IgD-negative memory B cell (primary cell): Measurements from ENCODE around the gene AMPH. TPM values are rescaled to one million over a fixed set of nuclear protein-coding genes. Genes with fewer than 3 reads are reported as not detected.

Experiments used
- H3K27ac Mint-ChIP-seq, 3 donors: one replicate each; pipeline ENCODE4 v1.8.0; 2020 to 2022; ENCODE audit warnings: mild to moderate bottlenecking in 3 of 3, mixed read lengths in 3 of 3, moderate library complexity in 1 of 3
- H3K27me3 Mint-ChIP-seq: one replicate; pipeline ENCODE4 v1.8.0; 2021; ENCODE audit warnings: mixed read lengths
- H3K36me3 Mint-ChIP-seq: one replicate; pipeline ENCODE4 v1.8.0; 2020; ENCODE audit warnings: mild to moderate bottlenecking, mixed read lengths
- H3K4me1 Mint-ChIP-seq, 3 donors: one replicate each; pipeline ENCODE4 v1.8.0; 2020 to 2022; ENCODE audit warnings: mixed read lengths in 3 of 3, mild to moderate bottlenecking in 1 of 3
- H3K4me3 Mint-ChIP-seq, 4 donors: one replicate each; pipeline ENCODE4 v1.8.0; 2020 to 2022; ENCODE audit warnings: mild to moderate bottlenecking in 4 of 4, mixed read lengths in 4 of 4, moderate library complexity in 3 of 4
- H3K9me3 Mint-ChIP-seq, 3 donors: one replicate each; pipeline ENCODE4 v1.8.0; 2020 to 2021; ENCODE audit warnings: mixed read lengths in 3 of 3, mild to moderate bottlenecking in 1 of 3
- polyA plus RNA-seq: library from polyadenylated mRNA; unstranded; fragments of 300-500 nt; fragmentation: Illumina TruSeq; gene quantifications from one replicate; pipeline ENCODE4 v1.2.3, GENCODE V29; 2021

AMPH gene
- polyA plus RNA-seq, result not detected

DNA sequence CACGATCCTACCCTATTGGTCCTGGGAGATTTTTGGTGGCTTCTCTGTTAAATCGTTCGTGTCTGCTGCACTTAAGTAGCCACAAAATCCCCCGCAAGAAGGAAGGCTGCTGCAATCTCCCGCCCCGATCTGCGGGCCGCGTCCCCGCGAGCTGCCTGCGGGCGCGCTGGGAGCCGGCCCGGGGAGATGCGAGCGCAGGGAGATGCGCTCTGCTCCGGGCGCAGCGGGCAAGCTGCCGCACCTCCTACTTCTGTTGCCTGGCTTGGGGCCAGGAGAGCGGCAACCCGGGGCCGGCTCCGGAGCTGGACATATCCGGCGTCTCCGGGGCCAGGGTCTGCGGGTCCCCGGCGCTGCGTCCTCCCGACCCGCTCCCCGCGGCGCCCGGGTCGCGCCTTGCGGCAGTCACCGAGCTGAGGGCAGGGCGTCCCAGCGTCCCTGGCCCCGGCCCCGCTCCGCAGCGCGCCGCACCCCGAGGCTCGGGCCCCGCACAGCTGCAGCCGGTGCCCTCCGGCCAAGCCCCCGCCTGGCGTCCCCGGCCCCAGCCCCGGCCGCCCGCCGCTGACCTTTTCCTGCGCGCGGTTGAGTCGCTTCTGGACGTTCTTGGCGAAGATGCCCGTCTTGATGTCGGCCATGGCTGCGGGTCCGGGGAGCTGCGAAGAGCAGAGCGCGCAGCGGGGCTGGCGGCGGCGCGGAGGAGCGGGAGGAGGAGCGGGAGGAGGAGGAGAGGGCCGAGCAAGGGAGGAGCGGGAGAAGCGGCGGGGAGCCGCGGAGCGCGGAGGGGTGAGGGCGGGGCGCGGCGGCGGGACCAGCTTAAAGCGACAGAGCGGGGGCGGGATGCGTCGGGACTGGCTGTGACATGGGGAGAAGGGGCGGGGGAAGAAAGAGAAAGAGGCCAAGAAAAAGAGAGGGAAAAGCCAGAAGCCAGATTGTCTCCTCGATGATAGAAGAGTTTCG, at the start of gene AMPH:
Gene AMPH, minus strand, starts transcription at position 654 of the 954 bp plus-strand sequence. Its CDS starts 22 bp downstream, at position 632.
- Mint-ChIP-seq H3K36me3 (no peaks in the 10 kb centered on the region), H3K27me3 (peaks cover 47% of the 10 kb centered on the region), H3K9me3 (no peaks in the 10 kb centered on the region), H3K4me3 (peak within 1 kb of the TSS in 3 of 4 donors; percentile 41 to 72 (median 63)), H3K27ac (no peak within 1 kb of the TSS), H3K4me1 (peaks cover 2 to 11% (median 7%) of the 10 kb centered on the region in 3 donors)

GRCh38 chr7:38679419-38679818, 48.2 kb upstream of the AMPH start:
- peaks cover 0 to 3% (median 0%) of the 10 kb centered on the region in 3 donors for H3K4me1 Mint-ChIP-seq
- peaks cover 4% of the 10 kb centered on the region for H3K36me3 Mint-ChIP-seq
- peaks cover 1% of the 10 kb centered on the region for H3K27me3 Mint-ChIP-seq
- H3K27ac Mint-ChIP-seq, result no peak overlapping the region
- H3K4me3 Mint-ChIP-seq, result no peak overlapping the region
- peaks cover 0 to 2% (median under 1%) of the 10 kb centered on the region in 3 donors for H3K9me3 Mint-ChIP-seq

DNA sequence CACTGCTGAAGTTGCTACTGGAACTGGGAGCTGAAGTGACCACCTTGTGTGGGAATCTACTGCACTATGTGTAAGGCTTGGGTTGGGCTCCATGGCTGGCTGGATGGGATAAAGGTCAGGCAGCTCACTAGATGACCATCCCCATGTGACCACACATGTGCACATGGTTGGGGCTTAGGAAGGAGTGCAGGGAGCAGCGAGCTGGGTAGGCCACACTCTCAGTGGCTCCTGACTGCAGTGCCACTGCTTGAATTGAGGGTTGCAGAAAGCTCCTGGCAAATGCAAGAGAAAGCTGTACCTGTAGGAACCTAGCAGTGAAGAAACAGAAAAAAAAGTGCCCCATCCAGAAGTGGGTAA, 47.5 kb upstream of the AMPH start:
- H3K4me3 Mint-ChIP-seq, result no peak overlapping the region
- H3K4me1 Mint-ChIP-seq, result peaks cover 0 to 3% (median 0%) of the 10 kb centered on the region in 3 donors
- peaks cover 0 to 2% (median 0%) of the 10 kb centered on the region in 3 donors for H3K9me3 Mint-ChIP-seq
- peaks cover 1% of the 10 kb centered on the region for H3K27me3 Mint-ChIP-seq
- no peak overlapping the region for H3K27ac Mint-ChIP-seq
- peaks cover 4% of the 10 kb centered on the region for H3K36me3 Mint-ChIP-seq

- peaks cover 0 to 2% (median 0%) of the 10 kb centered on the region in 3 donors for H3K9me3 Mint-ChIP-seq
- H3K27me3 Mint-ChIP-seq, result peaks cover 1% of the 10 kb centered on the region
- H3K27ac Mint-ChIP-seq, result no peak overlapping the region
- H3K4me3 Mint-ChIP-seq, result no peak overlapping the region
- peaks cover 4% of the 10 kb centered on the region for H3K36me3 Mint-ChIP-seq
- H3K4me1 Mint-ChIP-seq, result peaks cover 0 to 3% (median 0%) of the 10 kb centered on the region in 3 donors
These were observed 47.0 kb upstream of the AMPH start for GRCh38 chr7:38677981-38678697.

DNA sequence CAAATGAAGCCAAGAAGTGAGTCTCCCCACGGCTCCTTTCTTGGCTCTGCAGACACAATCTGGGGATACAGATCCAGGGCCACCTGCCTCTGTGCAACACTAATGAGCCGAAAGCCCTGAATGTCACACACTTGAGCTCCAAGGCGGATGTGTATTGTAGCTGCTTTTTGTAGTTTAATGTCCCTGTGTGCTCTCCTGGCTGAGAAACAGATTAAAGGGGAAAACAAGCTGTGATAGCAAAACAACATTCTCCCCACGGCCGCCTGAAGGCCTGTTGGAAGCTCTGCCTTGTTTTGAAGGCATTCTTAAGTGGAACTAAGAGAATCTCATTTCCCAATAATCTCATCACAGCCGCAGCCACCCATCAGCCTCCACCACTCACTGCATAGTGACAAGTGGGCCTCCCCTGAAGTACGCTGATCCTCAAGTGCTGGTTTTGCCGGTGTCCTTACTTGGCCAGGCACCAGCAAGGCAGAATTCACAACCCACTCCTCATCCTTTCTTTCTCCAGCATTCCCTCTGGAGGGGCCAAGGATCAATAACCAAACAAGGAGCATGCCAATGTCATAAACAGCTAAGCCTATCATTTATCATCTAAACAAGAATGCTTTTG, 44.4 kb upstream of the AMPH start:
- Mint-ChIP-seq H3K9me3 (peaks cover 0 to 2% (median 0%) of the 10 kb centered on the region in 3 donors), H3K27me3 (peaks cover 5% of the 10 kb centered on the region), H3K36me3 (peaks cover 4% of the 10 kb centered on the region), H3K27ac (no peak overlapping the region), H3K4me1 (peaks cover 8 to 18% (median 12%) of the 10 kb centered on the region in 3 donors), H3K4me3 (no peak overlapping the region)

DNA sequence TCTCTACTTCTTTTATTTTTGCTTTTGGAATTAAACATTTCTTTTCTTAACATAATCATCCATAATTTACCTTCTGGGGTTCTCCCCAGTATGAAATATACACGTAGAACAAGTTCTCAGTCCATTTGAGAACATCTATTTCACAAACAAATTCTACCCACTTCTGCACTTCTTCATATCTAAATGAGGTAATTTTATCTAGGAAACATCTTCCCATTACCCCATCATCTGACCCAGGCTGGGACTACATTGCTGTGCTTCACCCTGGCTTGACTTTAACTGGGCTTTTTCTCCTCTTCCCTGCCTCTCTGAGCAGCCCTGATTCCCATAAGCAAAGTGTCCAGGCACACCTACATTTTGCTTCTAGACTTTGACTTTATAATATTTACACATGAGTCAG, 43.3 kb upstream of the AMPH start:
- peaks cover 8 to 18% (median 12%) of the 10 kb centered on the region in 3 donors for H3K4me1 Mint-ChIP-seq
- peaks cover 0 to 2% (median 0%) of the 10 kb centered on the region in 3 donors for H3K9me3 Mint-ChIP-seq
- peaks cover 5% of the 10 kb centered on the region for H3K36me3 Mint-ChIP-seq
- no peak overlapping the region for H3K27ac Mint-ChIP-seq
- no peak overlapping the region for H3K4me3 Mint-ChIP-seq
- H3K27me3 Mint-ChIP-seq, result peaks cover 7% of the 10 kb centered on the region

- Mint-ChIP-seq H3K4me1 (peaks cover 8 to 18% (median 12%) of the 10 kb centered on the region in 3 donors), H3K27ac (no peak overlapping the region), H3K4me3 (no peak overlapping the region), H3K36me3 (peaks cover 5% of the 10 kb centered on the region), H3K9me3 (peaks cover 0 to 1% (median 0%) of the 10 kb centered on the region in 3 donors), H3K27me3 (peaks cover 9% of the 10 kb centered on the region)
These were observed 42.6 kb upstream of the AMPH start for GRCh38 chr7:38673795-38674194.

DNA sequence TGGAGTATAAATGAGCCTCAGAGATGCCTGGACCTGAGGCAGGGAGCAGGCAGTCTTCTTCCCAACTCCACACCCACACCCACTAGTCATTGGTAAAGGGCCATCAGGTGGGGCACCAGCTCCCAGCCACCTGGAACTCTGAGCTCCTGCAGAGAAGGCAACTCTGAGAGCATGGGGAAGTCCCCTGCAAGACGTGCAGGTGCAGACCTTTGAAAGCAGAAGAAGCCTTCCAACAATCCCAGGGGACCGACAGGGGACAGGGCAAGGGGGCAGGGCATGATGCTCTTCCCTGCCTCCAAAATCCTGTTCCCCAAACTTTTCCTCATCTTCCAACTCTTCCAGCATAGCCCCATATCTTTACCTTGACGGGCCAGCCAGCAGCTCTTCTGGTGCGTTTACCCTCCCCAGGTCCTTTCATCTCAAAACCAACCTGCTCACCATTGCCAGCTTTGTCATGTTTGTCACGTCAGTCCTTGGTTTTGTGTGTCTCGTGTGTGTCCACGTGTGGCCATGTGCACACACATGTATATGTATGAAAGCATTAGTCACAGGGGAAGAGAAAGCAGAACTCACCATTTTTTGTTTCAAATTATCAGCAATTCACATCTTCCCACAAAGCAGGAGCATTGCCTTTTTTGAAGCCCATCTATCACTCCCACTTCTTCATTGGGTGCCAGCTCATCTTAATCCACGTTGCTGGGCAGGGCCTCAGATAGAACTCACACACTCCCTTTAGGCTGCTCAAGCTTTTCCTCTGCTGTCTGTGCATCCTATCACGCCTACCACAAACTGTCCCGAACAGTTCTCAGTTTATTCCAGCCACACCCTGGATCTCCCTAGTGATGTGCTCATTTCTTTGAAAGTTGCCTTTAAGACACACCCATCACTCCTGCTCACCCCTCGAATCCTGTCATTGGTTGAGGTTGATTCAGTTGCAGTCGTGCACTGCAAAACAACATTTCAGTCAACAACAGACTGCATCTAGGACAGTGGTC, 41.0 kb upstream of the AMPH start:
- Mint-ChIP-seq H3K36me3 (peaks cover 1% of the 10 kb centered on the region), H3K27me3 (peaks cover 12% of the 10 kb centered on the region), H3K4me1 (peaks cover 8 to 18% (median 8%) of the 10 kb centered on the region in 3 donors), H3K27ac (peak overlapping the region; percentile 84 to 98 (median 88)), H3K9me3 (peaks cover 0 to 1% (median 0%) of the 10 kb centered on the region in 3 donors), H3K4me3 (peak overlapping the region; percentile 14 to 65 (median 56))

DNA sequence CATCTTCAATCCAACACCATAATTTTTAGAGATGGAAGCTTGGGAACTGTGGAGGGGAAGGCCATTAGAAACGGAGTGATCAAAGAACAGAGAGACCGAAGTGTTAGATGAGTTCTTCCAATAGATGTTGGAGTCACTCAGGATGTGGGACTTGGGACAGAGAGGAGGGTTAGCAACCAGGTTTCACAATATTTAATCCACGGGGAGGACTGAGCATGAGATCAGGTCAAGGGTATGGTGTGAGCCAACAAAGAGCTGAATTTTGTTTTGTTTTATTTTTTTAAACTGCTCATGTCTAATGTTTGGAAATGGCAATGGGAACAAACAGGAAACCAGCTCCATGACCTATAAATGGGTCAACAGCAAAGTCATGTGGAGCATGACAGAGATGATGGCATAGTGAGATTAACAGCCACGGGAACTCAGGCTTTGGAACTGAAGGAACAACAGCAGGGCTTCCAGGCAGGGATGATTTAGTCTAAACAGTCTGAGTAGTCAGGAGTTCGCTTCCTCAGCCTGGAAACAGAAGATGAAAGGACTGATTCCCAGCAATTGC, 38.9 kb upstream of the AMPH start:
- Mint-ChIP-seq H3K36me3 (peaks cover 1% of the 10 kb centered on the region), H3K4me1 (peaks cover 8 to 18% (median 8%) of the 10 kb centered on the region in 3 donors), H3K9me3 (peaks cover 0 to 1% (median 0%) of the 10 kb centered on the region in 3 donors), H3K4me3 (no peak overlapping the region), H3K27ac (no peak overlapping the region), H3K27me3 (peaks cover 10% of the 10 kb centered on the region)

DNA sequence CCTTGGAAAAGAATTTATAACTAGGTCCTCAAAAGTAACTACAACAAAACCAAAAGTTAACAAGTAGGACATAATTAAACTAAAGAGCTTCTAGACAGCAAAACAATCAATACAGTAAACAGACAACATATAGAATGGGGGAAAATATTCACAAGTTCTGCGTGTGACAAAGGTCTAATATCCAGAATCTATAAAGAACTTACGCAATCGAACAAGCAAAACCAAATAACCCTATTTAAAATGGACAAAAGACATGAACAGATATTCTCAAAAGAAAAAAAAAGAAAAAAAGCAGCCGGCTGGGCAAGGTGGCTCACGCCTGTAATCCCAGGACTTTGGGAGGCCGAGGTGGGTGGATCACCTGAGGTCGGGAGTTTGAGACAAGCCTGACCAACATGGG, 33.8 kb upstream of the AMPH start:
- Mint-ChIP-seq H3K27ac (no peak overlapping the region), H3K4me3 (no peak overlapping the region), H3K4me1 (peaks cover 0 to 5% (median 2%) of the 10 kb centered on the region in 3 donors), H3K36me3 (peaks cover 3% of the 10 kb centered on the region), H3K9me3 (peaks cover 0 to 1% (median 0%) of the 10 kb centered on the region in 3 donors), H3K27me3 (peaks cover 6% of the 10 kb centered on the region)

- H3K27ac Mint-ChIP-seq, result no peak overlapping the region
- peaks cover 1% of the 10 kb centered on the region for H3K36me3 Mint-ChIP-seq
- no peak overlapping the region for H3K4me3 Mint-ChIP-seq
- H3K9me3 Mint-ChIP-seq, result no peaks in the 10 kb centered on the region
- H3K4me1 Mint-ChIP-seq, result peaks cover 0 to 5% (median 2%) of the 10 kb centered on the region in 3 donors
- H3K27me3 Mint-ChIP-seq, result no peaks in the 10 kb centered on the region
These were observed 29.4 kb upstream of the AMPH start for GRCh38 chr7:38660427-38661099.

- H3K4me1 Mint-ChIP-seq, result peaks cover 0 to 5% (median 2%) of the 10 kb centered on the region in 3 donors
- H3K27me3 Mint-ChIP-seq, result no peaks in the 10 kb centered on the region
- peaks cover 1% of the 10 kb centered on the region for H3K36me3 Mint-ChIP-seq
- no peak overlapping the region for H3K27ac Mint-ChIP-seq
- no peak overlapping the region for H3K4me3 Mint-ChIP-seq
- H3K9me3 Mint-ChIP-seq, result no peaks in the 10 kb centered on the region
These were observed 28.8 kb upstream of the AMPH start for GRCh38 chr7:38659931-38660330.

DNA sequence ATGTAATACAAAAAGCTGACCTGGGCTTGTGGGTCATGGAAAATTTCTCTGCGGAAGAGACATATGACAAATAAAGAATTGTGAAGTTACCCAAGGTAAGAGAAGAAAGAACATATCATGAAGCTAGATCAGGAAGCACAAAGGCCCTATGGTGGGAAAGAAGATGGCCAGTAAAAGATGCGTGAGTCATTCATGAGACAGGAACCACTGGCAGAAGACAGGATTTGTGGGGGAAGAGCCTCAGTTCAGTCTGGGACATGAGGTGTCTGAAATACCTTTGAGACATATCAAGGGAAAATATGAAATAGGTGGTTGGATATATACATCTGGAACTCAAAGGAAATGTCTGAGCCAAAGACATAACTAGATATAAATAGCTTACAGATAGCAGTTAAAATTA, 27.7 kb upstream of the AMPH start:
- H3K36me3 Mint-ChIP-seq, result peaks cover 1% of the 10 kb centered on the region
- no peaks in the 10 kb centered on the region for H3K9me3 Mint-ChIP-seq
- H3K4me3 Mint-ChIP-seq, result no peak overlapping the region
- H3K27ac Mint-ChIP-seq, result no peak overlapping the region
- H3K4me1 Mint-ChIP-seq, result peaks cover 0 to 3% (median 2%) of the 10 kb centered on the region in 3 donors
- H3K27me3 Mint-ChIP-seq, result no peaks in the 10 kb centered on the region
